ENCODE measurements around the gene CDC42BPA. TPM values are rescaled to one million over a fixed set of nuclear protein-coding genes. Genes with fewer than 3 reads are reported as not detected.

Gene CDC42BPA
- total RNA-seq, 2 donors from 2014 or later, result 30.0 to 34.3 TPM

GRCh38 chr1:227215863-227216510 lies 102.3 kb downstream of the CDC42BPA start:
- H3K4me3 ChIP-seq (ENCODE audit: low read length), result no peak overlapping the region
- no peak overlapping the region for H3K27ac Mint-ChIP-seq
- peaks cover 6% of the 10 kb centered on the region for H3K4me1 Mint-ChIP-seq
- peaks cover 6% of the 10 kb centered on the region for H3K36me3 ChIP-seq (ENCODE audit: control insufficient read depth, insufficient read depth, low read length)
- peaks cover 10% of the 10 kb centered on the region for H3K36me3 Mint-ChIP-seq (ENCODE audit: low read depth)
- TF ChIP-seq CTCF (conservative IDR thresholded peaks at IDR 0.05), result no peak
- H3K9me3 ChIP-seq (ENCODE audit: control insufficient read depth, low read length), result no peaks in the 10 kb centered on the region
- no peaks in the 10 kb centered on the region for H3K9me3 Mint-ChIP-seq
- no peaks in the 10 kb centered on the region for H3K27me3 ChIP-seq (ENCODE audit: control insufficient read depth, insufficient read depth, low read length, poor library complexity, severe bottlenecking)
- no peak overlapping the region for H3K4me3 Mint-ChIP-seq
- H3K27ac ChIP-seq (ENCODE audit: low read depth, low read length), result no peak overlapping the region
- H3K4me1 ChIP-seq (ENCODE audit: control insufficient read depth, insufficient read depth, low read length), result no peaks in the 10 kb centered on the region
- DNase-seq, result no peak
- 94% methylated on average over 1 of the region's 2 CpGs; no CpG with 5 or more reads in 1 of the 2 experiments for WGBS, 2 experiments (ENCODE audit: insufficient coverage in 1 of 2, insufficient read length in 1 of 2)
- no peaks in the 10 kb centered on the region for H3K27me3 Mint-ChIP-seq (ENCODE audit: insufficient read depth)
- no peak overlapping the region for H3K9ac ChIP-seq (ENCODE audit: extremely low read depth, low read length, poor library complexity, severe bottlenecking)

GRCh38 chr1:227214207-227214606 lies 104.1 kb downstream of the CDC42BPA start:
- 95 to 100% methylated on average over 2 to 3 of the region's 3 CpGs for WGBS, 2 experiments (ENCODE audit: insufficient coverage in 1 of 2, insufficient read length in 1 of 2)

GRCh38 chr1:227213426-227213825 lies 104.9 kb downstream of the CDC42BPA start:
- Histone ChIP-seq H3K4me1 (ENCODE audit: control insufficient read depth, insufficient read depth, low read length) (no peaks in the 10 kb centered on the region), H3K27ac (ENCODE audit: low read depth, low read length) (no peak overlapping the region), H3K4me3 (ENCODE audit: low read length) (no peak overlapping the region), H3K27me3 (ENCODE audit: control insufficient read depth, insufficient read depth, low read length, poor library complexity, severe bottlenecking) (no peaks in the 10 kb centered on the region), H3K36me3 (ENCODE audit: control insufficient read depth, insufficient read depth, low read length) (peaks cover 12% of the 10 kb centered on the region), H3K9me3 (ENCODE audit: control insufficient read depth, low read length) (no peaks in the 10 kb centered on the region), H3K9ac (ENCODE audit: extremely low read depth, low read length, poor library complexity, severe bottlenecking) (no peak overlapping the region)
- no peaks in the 10 kb centered on the region for H3K27me3 Mint-ChIP-seq (ENCODE audit: insufficient read depth)
- DNase-seq, result no peak
- H3K4me1 Mint-ChIP-seq, result no peaks in the 10 kb centered on the region
- H3K27ac Mint-ChIP-seq, result no peak overlapping the region
- no peak overlapping the region for H3K4me3 Mint-ChIP-seq
- no peak for TF ChIP-seq CTCF (conservative IDR thresholded peaks at IDR 0.05)
- 95% methylated on average over 2 to 4 of the region's 4 CpGs for WGBS, 2 experiments (ENCODE audit: insufficient coverage in 1 of 2, insufficient read length in 1 of 2)
- peaks cover 2% of the 10 kb centered on the region for H3K9me3 Mint-ChIP-seq
- H3K36me3 Mint-ChIP-seq (ENCODE audit: low read depth), result peaks cover 21% of the 10 kb centered on the region

More at GRCh38 chr1:227214207-227214606, 104.1 kb downstream of the CDC42BPA start:
- Mint-ChIP-seq H3K4me1 (no peaks in the 10 kb centered on the region), H3K9me3 (no peaks in the 10 kb centered on the region), H3K36me3 (ENCODE audit: low read depth) (peaks cover 21% of the 10 kb centered on the region), H3K4me3 (no peak overlapping the region), H3K27ac (no peak overlapping the region), H3K27me3 (ENCODE audit: insufficient read depth) (no peaks in the 10 kb centered on the region)
- Histone ChIP-seq H3K9ac (ENCODE audit: extremely low read depth, low read length, poor library complexity, severe bottlenecking) (no peak overlapping the region), H3K27me3 (ENCODE audit: control insufficient read depth, insufficient read depth, low read length, poor library complexity, severe bottlenecking) (no peaks in the 10 kb centered on the region), H3K4me1 (ENCODE audit: control insufficient read depth, insufficient read depth, low read length) (no peaks in the 10 kb centered on the region), H3K36me3 (ENCODE audit: control insufficient read depth, insufficient read depth, low read length) (peaks cover 12% of the 10 kb centered on the region), H3K9me3 (ENCODE audit: control insufficient read depth, low read length) (no peaks in the 10 kb centered on the region), H3K4me3 (ENCODE audit: low read length) (no peak overlapping the region), H3K27ac (ENCODE audit: low read depth, low read length) (no peak overlapping the region)
- TF ChIP-seq CTCF (conservative IDR thresholded peaks at IDR 0.05), result no peak
- DNase-seq, result no peak
